ENCODE results near the gene JUP.

JUP gene

DNA sequence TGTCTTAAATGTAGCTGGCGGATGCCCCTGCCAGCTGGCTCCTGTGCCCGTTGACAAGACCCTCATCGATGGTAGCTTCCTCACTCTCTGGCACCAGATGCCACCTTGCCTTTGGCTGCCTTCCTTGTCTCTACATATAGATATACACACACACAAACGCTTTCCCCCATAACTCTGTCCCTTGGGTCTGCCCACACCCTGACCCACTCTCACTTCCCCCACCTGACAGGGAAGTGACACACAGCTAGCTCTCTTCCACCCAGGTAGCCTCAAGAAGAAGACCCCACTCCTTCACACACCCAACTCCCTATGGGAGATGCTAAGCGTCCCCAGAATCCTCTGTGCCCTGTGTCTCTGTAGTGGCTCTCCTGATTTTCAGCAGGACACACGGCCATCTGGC is 25.6 kb downstream of the JUP start:
- no peak for DNase-seq (ENCODE audit: low read depth in 2 of 2, low spot score in 1 of 2)

DNA sequence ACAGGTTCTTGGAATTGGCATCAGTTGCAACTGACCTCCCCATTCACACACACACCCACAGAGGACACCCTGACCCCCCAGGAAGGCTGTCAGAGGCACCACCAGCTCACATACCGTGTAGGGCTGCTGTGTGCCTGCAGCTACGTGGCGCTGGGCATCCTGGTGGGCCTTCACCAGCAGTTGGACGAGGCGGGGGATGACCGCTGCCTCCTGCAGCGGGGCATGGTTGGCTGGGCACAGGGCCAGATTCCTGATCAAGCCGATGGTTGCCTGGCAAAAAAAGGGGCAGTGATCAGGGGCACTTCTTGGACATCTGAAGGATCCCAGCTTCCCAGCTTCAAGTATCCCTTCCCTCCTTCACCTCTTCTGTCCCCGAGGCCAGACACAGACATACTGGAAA is 27.9 kb downstream of the JUP start:
- DNase-seq (ENCODE audit: low read depth in 2 of 2, low spot score in 1 of 2) = no peak

DNA sequence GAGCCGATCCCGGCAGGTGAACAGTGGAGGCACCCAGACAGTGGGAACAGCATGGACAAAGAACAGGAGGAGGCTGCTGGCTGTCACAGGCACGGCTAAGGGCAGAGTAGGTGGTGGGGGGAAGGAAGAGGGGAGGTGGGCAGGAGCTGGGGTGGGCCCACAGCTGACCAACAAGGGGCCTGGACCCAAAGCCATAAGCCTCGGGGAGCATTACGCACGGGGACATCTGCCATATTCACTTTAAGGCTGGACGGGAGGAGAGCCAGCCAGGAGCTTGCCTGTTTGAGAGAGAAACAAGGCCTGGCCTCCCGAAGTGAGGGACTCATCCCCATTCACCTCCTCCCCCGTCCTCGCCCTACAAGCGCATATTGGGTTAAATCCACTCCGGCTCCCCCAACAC is 32.4 kb downstream of the JUP start:
- DNase-seq (ENCODE audit: low read depth in 2 of 2, low spot score in 1 of 2) = no peak

DNA sequence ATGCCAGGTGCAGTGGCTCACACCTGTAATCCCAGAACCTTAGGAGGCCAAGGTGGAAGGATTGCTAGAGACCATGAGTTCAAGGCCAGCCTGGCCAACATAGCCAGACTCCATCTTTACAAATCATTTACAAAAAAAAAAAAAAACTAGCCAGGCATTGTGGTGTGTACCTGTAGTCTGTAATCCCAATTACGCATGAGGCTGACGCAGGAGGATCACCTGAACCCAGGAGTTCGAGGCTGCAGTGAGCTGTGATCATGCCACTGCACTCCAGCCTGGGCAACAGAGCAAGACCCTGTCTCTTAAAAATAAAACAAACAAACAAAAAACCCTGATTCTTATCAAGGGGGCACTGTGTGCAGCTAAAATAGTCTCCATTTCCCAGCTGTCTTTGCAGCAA is 35.2 kb downstream of the JUP start:
- DNase-seq (ENCODE audit: low read depth in 2 of 2, low spot score in 1 of 2) = no peak

DNA sequence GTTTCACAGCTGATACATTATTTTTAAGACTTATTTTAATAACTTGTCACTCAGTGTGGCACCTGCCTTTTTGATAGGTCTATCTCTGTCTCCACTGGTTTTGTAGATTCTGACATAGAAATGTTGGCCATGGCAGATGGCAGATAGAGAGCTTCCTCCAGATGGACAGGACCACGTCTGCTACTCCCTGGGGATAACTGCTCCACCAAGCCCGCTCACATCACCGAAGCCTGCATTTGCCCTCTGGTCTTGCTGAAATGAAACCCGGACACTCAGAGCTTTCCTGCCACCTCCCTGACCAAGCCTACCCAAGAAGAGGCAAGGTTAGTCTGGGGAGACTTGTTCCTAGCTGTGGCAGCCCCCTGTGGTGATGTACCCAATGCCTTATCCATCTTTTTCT is 35.6 kb downstream of the JUP start:
- no peak for DNase-seq (ENCODE audit: low read depth in 2 of 2, low spot score in 1 of 2)

DNA sequence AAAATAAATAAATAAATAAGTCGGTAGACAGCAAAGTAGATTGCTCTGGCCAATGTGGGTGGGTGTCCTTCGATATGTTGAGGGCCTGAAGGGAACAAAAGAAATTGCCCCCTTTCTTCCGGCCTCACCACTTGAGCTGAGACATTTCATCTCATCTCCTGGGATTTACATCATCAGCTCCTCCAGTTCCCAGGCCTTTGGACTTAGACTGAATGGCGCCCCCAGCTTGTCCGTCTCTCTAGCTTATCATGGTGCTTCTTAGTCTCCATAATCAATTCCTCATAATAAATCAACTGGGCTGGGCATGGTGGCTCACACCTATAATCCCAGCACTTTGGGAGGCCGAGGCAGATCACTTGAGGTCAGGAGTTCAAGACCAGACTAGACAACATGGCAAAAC is 38.2 kb downstream of the JUP start:
- no peak for DNase-seq (ENCODE audit: low read depth in 2 of 2, low spot score in 1 of 2)

DNA sequence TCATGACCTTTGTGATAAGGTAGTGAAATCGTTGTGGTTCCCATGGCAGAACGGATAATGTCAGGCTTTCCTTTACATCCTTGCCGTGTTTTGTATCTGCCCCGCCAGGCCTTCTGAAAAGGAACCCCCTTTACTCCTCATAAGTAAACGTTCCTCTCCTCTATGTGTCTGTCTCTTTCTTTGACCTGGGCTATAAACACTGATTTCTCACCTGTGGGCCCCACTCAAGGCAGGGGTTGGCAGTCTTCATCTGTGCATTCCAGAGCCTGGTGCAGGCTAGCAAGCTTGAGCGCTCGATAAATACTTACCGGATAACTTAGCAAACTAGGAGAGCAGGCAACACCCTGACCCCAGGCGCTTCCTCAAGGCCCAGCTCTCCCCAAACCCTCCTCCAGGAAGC is 44.8 kb downstream of the JUP start:
- DNase-seq (ENCODE audit: low read depth in 2 of 2, low spot score in 1 of 2) = no peak

DNA sequence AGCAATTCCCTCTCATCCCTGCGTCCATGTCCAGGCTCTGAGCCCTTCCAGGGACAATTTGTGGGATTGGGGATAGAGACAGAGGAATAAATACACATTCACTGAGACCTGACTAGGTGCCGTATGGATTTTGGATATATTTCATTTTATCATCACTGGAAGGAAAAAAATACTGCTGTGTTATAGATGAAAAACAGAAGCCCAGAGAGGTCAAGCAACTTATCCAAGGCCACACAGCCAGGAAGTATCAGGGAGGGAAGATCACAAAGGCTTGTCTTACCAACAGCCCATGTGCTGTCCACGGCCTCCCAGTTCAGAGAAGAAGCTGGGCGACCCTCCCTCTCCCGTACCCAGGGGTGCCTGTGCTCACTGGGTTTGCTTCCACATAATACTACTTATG is 46.0 kb downstream of the JUP start:
- DNase-seq (ENCODE audit: low read depth in 2 of 2, low spot score in 1 of 2) = no peak

DNA sequence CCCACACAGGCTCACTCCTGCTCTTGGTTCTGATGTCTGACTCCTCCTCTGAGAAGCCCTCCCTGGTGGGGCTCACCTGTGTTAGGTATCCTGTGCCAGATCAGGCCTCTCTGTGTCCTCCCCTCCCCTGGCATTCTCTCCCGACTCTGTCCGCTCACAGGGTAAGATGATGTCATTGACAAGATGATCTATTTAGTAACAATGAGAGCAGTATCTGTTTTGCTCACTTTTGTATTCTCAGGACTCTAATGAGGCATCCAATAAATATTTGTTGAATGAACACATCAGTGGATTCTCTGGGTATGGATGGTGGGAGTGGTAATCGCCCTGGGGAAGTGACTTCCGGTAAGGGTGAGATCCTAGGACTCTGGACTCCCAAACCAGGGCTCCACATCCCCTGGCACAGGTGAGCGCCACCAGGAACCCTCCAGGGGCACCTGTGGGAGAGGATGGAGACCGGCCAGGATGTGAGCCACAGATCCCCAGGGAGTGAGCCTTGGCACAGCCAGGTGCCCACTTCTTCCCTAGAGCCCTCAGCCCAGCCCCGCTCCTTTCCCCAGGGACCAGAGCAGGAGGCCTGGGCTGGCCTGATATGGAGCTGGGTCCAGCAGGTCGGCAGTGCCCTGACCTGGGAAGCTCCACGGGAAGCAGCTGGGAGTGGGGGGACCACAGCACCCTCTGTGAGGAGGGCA is 46.7 kb downstream of the JUP start:
- no peak for DNase-seq (ENCODE audit: low read depth in 2 of 2, low spot score in 1 of 2)

DNA sequence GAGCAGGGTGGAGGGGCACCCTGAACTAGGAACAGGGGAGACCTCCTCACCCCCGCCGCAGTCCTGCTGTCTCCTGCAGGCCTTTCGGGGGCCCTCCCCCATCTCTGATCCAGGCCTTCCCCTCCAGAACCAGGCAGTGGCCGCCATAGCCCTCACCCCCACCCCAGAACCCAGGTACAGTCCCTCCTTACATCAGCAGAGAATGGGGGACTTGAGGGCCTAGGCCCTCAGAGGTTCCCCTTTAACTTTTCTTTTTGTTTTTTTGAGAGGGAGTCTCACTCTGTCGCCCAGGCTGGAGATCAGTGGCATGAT is 47.8 kb downstream of the JUP start:
- DNase-seq (ENCODE audit: low read depth in 2 of 2, low spot score in 1 of 2) = no peak

DNA sequence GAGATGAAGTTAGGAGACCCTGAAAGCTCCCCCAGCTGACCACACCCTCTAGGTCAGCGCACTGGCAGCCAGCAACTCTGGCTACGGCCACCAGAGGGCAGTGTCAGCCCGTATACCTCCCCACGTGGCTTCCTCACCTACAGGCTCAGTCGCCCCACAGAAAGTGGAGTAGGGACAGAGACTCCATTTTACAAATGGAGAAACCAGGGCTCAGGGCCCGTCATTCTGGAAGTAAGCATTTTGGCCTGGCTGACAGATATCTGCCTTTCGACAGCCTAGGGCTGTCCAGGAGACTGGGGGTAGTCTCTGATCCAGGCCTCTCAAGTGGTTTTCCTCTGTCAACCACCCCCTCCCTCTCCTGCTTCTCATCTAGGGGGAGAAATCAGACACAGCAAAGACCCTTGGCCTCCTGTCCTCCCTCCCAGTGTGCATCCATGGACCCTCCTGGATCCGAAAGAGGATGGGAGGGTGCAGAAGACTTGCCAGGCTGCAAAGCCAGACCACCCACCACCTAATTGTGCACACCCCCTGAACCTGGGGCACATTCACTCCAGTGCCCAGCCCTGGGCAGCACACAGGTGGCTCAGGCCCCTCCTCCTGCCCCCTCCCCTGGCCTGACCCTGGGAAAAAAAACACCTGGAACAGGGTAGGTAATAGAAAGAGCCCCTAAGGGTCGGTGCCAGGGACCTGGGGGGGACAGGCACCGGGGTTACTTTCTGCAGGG is 48.3 kb downstream of the JUP start:
- peak; percentile 55 to 57 for DNase-seq (ENCODE audit: low read depth in 2 of 2, low spot score in 1 of 2)

DNA sequence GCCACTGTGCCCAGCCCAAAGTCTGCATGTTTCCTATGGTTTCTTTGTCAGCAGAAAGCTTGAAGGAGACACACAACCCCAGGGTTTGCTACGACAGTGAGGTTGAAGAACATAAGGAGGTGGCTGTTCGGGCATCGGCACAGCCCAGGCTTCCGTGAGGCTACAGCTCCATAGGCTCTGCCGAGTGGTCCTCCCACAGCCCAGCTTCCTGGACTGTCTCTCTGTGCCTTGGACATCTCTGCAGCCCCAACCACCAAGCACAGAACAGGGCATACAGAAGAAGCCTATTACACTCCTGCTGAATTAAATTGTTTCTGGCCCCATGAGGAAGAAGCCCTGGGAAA is 48.9 kb downstream of the JUP start:
- no peak for DNase-seq (ENCODE audit: low read depth in 2 of 2, low spot score in 1 of 2)

DNA sequence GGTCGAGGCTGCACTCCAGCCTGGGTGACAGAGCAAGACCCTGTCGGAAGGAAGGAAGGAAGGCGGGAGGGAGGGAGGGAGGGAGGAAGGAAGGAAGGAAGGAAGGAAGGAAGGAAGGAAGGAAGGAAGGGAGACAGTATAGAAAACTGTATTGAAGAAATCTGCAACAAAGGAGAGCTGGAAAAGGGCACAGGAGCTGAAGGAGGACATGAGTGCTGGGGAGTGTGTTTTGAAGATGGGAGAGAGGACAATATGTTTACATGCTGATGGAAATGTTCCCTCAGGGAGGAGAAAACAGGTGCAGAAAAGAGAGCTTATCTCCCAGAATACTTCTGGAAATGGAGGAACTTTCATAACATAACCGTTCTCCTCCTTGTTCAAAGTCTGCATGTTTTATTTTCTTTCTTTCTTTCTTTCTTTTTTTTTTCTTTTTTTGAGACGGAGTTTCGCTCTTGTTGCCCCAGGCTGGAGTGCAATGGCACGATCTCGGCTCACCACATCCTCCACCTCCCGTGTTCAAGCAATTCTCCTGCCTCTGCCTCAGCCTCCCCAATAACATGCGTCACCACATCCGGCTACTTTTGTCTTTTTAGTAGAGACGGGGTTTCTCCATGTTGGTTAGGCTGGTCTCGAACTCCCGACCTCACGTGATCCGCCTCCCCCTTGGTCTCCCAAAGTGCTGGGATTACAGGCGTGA is 49.4 kb downstream of the JUP start:
- no peak for DNase-seq (ENCODE audit: low read depth in 2 of 2, low spot score in 1 of 2)

DNA sequence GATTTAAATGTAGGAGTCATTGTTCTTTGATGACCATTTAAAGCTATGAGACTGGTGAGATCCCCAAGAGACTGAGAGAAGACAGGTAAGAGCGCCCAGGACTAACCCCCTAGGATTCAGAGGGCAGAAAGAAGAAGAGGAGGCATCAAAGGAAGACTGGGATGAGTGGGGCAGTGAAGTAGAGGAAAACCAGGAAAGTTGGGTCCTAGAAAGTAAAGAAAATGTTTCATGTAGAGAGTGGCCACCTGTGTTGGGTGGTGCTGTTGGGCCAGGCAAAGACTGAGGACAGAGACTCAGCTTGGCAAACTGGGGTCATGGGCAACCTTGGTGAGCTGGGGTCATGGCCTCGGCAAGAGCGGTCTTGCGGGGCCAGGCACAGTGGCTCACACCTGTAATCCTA is 50.8 kb downstream of the JUP start:
- no peak for DNase-seq (ENCODE audit: low read depth in 2 of 2, low spot score in 1 of 2)

DNA sequence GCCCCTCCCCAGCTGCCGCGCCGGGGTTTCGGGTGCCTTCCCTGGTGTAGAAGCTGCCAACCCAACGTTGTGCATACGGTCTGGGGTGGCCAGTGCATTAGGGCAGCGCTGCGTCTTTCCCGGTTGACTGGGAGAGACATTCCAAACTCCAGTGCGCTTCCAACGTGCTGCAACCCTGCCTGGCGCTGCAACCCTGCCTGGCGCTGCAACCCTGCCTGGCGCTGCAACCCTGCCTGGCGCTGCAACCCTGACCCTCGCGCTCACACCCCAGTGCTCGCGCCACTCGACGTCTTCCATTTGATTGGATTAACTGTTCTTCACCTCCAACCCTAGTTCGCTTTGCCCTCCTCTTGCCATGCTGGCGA is 51.6 kb downstream of the JUP start:
- no peak for DNase-seq (ENCODE audit: low read depth in 2 of 2, low spot score in 1 of 2)

DNA sequence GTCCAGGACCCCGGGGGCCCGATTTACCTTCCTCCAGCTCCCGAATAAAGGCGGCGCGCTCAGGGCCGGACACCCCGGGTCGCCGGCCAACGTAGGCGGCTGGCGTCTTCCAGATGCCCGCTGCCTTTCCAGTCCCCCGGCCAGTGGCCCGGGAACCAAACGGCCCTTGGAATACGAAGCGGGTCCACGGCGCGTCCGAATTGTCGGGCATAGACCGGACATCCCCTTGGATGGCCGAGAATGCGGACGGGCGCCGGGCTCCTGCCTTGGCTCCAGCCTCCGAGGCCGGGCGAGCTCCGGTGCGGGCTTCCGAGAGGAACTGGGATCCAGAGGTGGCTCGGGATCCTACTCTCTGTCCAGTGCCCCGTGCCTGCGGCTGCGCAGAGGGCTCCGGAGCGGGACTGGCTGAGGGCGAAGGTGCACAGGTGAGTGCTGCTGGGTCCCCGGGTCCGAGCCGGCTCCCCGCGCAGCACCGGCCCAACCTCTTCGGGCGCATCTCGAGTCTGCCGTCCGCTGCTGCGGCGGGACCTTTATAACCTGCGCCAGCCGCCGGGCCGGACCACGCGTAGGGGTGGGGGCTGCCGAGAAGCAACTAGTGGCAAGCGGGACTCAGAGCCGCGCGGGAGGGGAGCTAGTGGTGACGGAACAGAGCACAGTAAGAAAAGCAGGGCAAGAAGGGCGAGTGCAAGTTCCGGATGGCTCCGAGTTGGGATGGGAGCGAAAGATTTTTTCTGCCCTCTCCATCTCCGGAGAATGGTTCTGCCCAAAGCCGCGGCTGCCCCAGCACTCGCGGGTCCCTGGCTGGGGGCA is 52.2 kb downstream of the JUP start, which contains the start of gene HAP1:
HAP1 (minus strand) TSS at position 505 of the 810 bp plus-strand sequence; CDS start at position 496, 9 bp downstream.
- DNase-seq (ENCODE audit: low read depth in 2 of 2, low spot score in 1 of 2) = no peak

DNA sequence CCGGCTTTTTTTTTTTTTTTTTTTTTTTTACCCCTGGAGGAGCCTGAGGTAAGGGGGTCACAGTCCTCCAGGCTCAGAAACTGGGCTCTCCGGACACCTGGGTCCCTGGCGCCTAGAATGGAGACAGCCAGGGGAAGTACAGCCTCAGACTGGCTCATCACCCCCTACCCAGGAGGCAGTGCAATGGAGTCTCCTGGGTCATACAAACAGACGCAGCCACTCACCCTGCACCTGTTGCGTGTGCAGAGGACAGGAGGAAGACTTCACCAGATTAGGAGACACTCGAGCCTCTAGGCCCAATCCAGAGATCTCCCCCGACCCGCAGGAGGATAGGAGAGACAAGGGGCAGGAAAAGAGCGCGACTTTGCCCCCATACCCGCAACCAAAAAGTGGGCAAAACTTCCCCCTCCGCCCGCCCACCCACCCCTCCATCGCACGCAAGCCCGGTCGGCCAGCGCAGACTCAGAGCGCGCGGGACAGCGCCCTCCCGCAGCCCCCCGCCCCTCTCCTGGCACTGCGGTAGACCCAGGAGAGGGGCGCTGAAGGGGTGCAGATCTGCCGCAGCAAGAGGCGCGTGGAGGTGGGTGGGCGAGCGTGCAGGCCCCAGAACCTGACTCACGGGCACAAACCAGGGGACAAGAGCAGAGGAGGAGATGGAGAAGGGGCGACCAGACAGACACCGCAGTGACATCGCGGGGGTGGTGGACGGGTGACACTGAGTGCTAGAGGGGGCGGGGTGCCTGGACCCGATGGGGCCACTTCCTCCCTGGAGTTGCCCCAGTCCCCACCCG is 53.0 kb downstream of the JUP start:
- no peak for DNase-seq (ENCODE audit: low read depth in 2 of 2, low spot score in 1 of 2)

DNA sequence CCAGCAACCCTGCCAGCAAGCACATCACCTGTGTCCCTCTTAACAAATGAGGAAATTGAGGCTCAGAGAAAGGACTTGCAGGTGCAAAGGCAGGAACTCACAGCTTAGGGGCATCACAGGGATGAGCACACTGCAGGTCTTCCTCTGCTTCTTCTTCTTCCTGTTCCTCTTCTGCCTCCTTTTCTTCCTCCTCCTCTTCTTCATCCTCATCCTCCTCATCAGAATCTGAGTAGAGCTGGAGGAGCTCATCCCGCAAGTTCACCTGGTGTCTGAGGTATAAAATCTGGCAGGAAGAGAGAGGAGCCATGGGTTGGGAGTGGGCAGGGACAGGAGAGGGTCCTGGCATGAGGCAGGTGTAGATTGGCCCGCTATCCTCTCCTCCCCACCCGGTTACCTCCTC is 54.7 kb downstream of the JUP start:
- DNase-seq (ENCODE audit: low read depth in 2 of 2, low spot score in 1 of 2) = no peak

DNA sequence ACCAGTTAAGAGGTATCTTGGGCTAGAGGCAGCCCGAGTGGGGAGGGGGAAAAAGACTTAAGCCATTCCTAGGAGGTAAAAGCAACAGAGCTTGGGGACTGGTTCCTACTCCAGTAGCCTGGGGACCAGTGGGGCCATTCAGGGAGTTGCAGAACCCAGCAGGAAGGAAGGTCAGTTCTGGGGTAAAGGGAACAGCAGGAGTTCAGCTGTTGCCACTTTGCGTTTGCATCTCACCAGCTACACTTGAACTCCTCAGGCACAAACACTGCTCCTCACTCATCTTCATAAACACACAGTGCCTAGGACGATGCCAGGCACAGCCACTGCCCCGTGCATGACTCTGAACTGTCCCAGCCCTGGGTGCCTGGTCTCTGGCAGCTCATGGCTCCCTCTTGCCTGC is 56.0 kb downstream of the JUP start:
- no peak for DNase-seq (ENCODE audit: low read depth in 2 of 2, low spot score in 1 of 2)

DNA sequence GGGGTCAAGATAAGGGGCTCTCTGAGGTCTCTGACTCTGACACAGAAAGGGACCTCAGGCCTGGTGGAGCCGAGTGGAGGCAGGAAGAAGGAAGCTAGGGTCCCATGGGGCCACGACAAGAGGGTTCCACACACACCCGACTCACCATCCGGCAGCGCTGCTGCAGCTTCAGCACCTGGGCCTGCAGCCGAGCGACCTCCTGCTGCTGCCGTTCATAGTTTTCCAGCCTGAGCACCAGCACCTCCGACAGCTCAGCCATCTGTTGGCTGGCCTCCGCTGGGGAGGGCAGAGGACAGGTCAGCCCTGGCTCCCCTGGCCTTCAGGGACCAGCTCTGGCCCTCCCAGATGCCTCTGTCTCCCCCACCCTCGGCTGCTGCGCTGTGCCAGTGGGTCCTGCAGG is 58.5 kb downstream of the JUP start:
- DNase-seq (ENCODE audit: low read depth in 2 of 2, low spot score in 1 of 2) = no peak

DNA sequence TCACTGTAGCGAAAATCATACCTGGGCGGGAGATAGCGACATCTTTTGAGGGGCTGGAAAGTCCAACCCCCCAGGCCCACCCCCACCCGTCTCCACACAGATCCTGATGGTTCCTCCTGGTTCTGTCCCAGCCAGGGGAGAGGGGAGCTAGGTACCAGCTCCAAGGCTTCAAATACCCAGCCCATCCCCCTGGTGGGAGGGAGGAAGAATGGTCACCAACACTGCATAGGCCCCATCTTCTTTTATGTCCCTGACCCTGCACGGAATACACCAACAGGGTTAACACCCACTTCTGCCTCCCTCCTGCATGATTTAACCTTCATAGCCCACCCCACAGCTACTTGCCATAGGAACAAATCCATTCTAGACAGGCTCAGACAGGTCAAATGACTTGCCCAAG is 61.4 kb downstream of the JUP start:
- no peak for DNase-seq (ENCODE audit: low read depth in 2 of 2, low spot score in 1 of 2)

Data from stimulated activated CD8-positive, alpha-beta memory T cell treated with anti-CD3 and anti-CD28 coated beads, Interleukin-4, amount 100 ng/mL, for 4 hours (primary cell).